Body of pancreas (tissue), 4 donors: ENCODE data around the gene SLC16A6. TPM values are rescaled to one million over a fixed set of nuclear protein-coding genes. Genes with fewer than 3 reads are reported as not detected.
"Not testable (repeated sequence)": the region's sequence is repeated elsewhere in the genome, so short reads cannot be mapped to it uniquely, and the experiment has no call there.

Experiments used
- ATAC-seq: fragments of 150-250 bp; one replicate; pipeline ENCODE4 v1.9.1; 2016
- DNase-seq, 4 donors: peaks; one replicate each; pipeline ENCODE4 v3.0.0-alpha.2; 2019
- H3K27ac ChIP-seq, 4 donors: fragments of 200-600 bp; sonication (generic); 1 replicate in 3 of 4; 2 replicates in 1 of 4; pipeline versions ENCODE4 v1.5.1 to v1.6.1; 2016 to 2019; ENCODE audit warnings: mild to moderate bottlenecking in 1 of 4, mixed read lengths in 1 of 4, moderate library complexity in 1 of 4
- H3K27me3 ChIP-seq, 2 donors: fragments of 200-600 bp; sonication (generic); one replicate each; pipeline ENCODE4 v1.6.0; 2016; ENCODE audit warnings: mild to moderate bottlenecking in 1 of 2
- H3K36me3 ChIP-seq, 2 donors: fragments of 200-600 bp; sonication (generic); replicated peaks in 1 of 2; 2 replicates each; pipeline ENCODE4 v1.5.1; 2016; ENCODE audit warnings: low read depth in 2 of 2; ENCODE audit not compliant: insufficient read depth in 1 of 2
- H3K4me1 ChIP-seq: fragments of 200-600 bp; sonication (generic); one replicate; pipeline ENCODE4 v1.6.0; 2016
- H3K4me3 ChIP-seq, 2 donors: fragments of 200-600 bp; sonication (generic); 1 replicate in 1 of 2; 2 replicates in 1 of 2; pipeline ENCODE4 v1.5.1; 2016 to 2019
- H3K9me3 ChIP-seq, 3 donors: fragments of 200-600 bp; sonication (generic); 1 replicate in 2 of 3; 2 replicates in 1 of 3; pipeline ENCODE4 v1.5.1; 2016
- POLR2A ChIP-seq, 3 donors: fragments of 450-650 bp; IDR thresholded peaks; one replicate each; pipeline ENCODE4 v1.6.1; 2016; ENCODE audit warnings: antibody characterized with exemption in 3 of 3, mild to moderate bottlenecking in 2 of 3
- WGBS, 2 donors: methylation state at CpG; one replicate each; pipeline ENCODE4 v1.1.5; 2017; 5-methylcytosine and 5-hydroxymethylcytosine counted together
- intact Hi-C: fragments of 100-400 bp; cut with DNase I; formaldehyde crosslinking; loops from one replicate; pipeline ENCODE4 v1.15.1; 2023
- total RNA-seq, 2 donors: library from RNA; depleted of rRNA; stranded (reverse); fragments of >200 nt; gene quantifications; one replicate each; pipeline ENCODE4 v1.1.0, GENCODE V29; 2016
- TF ChIP-seq, protein P1 (sequence below), 7 experiments: fragments of 450-650 bp in 4 of 7; fragments of 200-600 bp in 3 of 7; sonication (generic) in 3 of 7; IDR thresholded peaks; one replicate each; pipeline ENCODE4 v1.5.1; 2016 to 2019; ENCODE audit warnings: antibody characterized with exemption in 7 of 7

The SLC16A6 gene
- total RNA-seq, 2 donors from 2014 or later = under 0.01 TPM; not detected in 1

DNA sequence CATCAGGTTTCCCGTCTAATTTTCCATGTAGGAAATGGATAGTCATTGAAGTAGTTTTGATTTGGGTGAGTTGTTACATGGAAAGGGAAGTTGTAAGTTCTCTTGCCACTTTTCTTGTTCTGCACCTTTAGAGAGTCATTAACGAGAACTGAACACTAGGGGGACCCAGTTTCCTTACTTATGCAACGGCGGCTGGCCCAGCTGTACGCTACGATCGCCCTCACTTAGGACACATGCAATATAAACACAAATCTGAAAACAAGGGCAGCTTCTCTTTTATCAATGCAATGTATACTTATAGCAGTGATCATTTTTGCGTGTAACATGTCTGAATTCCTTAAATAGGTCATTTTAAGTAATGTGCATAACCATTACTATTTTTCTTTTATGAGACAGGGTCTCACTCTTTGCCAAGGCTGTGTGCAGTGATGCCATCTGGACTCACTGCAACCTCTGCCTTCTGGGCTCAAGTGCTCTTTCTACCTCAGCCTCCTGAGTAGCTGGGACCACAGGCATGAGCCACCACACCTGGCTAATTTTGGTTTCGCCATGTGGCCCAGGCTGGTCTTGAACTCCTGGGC, 27.7 kb downstream of the SLC16A6 start:
- H3K27ac ChIP-seq = not testable (repeated sequence)
- peak; percentile 84 for ATAC-seq
- WGBS, 2 donors = 11% methylated on average over 9 of the region's 9 CpGs

DNA sequence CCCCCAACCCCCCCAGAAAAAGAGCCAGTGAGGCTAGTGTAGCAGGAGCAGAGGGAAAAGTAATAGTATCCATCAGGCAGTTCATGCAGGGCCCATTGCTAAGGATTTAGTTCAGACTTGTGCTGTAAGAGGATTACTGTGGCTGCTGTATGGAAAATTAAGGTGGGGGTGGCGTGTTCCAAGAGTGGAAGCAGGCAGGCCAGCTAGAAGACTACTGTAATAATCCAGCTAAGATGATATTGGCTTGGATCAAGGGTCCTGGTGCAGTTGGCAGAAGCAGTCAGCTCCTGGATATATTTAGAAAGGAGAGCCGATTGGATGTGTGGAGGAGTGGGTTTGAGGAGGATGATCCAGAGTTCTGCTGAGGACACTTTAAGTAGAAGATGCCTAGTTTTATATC, 28.5 kb downstream of the SLC16A6 start:
- intact Hi-C loops = loop anchor here (10.0 kb wide), 2 partner anchors 132 to 202 kb away; no protein-coding TSS in a partner anchor
- not testable (repeated sequence) for H3K4me1 ChIP-seq, H3K36me3 ChIP-seq, H3K9me3 ChIP-seq, DNase-seq, H3K4me3 ChIP-seq, ATAC-seq, H3K27ac ChIP-seq, H3K27me3 ChIP-seq
- WGBS, 2 donors = 45 to 57% methylated on average over 2 of the region's 2 CpGs

More for the DNA sequence above, 27.7 kb downstream of the SLC16A6 start:
- not testable (repeated sequence) for H3K9me3 ChIP-seq, H3K27me3 ChIP-seq, H3K36me3 ChIP-seq, H3K4me3 ChIP-seq, H3K4me1 ChIP-seq
- peak in 2 of 4 donors; percentile 34 to 69 for DNase-seq
- intact Hi-C loops = loop anchor here (10.0 kb wide), 2 partner anchors 132 to 202 kb away; no protein-coding TSS in a partner anchor
- TF ChIP-seq, protein P1, sequence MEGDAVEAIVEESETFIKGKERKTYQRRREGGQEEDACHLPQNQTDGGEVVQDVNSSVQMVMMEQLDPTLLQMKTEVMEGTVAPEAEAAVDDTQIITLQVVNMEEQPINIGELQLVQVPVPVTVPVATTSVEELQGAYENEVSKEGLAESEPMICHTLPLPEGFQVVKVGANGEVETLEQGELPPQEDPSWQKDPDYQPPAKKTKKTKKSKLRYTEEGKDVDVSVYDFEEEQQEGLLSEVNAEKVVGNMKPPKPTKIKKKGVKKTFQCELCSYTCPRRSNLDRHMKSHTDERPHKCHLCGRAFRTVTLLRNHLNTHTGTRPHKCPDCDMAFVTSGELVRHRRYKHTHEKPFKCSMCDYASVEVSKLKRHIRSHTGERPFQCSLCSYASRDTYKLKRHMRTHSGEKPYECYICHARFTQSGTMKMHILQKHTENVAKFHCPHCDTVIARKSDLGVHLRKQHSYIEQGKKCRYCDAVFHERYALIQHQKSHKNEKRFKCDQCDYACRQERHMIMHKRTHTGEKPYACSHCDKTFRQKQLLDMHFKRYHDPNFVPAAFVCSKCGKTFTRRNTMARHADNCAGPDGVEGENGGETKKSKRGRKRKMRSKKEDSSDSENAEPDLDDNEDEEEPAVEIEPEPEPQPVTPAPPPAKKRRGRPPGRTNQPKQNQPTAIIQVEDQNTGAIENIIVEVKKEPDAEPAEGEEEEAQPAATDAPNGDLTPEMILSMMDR (IDR thresholded peaks at IDR 0.05) = peak in 6 of 7 experiments; percentile 21 to 80 (median 46)

DNA sequence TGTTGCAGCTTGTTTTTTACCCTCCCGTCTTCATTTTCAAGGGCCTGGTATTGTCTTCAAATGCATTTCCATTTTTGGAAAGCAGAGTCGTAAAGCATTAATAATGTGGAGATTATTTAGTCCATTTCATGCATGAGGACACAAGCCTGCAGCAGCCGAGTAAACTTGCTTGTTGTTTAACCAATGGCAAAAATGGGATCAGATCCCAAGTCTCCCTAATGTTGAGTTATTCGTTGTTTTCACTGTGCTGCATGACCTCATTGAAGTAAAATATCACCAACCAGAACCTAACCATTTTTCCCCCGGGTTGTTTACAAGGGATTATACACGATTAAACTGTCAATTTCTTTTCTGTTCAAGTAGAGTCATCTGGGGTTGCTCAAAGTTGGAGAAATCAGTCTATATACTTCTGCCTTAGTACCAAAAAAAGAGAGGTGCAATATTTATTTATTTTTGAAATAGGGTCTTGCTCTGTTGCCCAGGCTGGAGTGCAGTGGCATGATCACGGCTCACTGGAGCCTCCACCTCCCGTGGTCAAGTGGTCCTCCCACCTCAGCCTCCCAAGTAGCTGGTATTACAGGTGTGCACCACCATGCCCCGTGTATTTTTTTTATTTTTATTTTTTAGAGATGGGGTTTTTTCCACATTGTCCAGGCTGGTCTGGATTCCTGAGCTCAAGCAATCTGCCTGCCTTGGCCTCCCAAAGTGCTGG, 30.7 kb downstream of the SLC16A6 start:
- Histone ChIP-seq H3K27ac (no peak overlapping the region), H3K27me3 (no peaks in the 10 kb centered on the region), H3K9me3 (no peaks in the 10 kb centered on the region), H3K4me1 (no peaks in the 10 kb centered on the region), H3K36me3 (peaks cover 0 to 2% of the 10 kb centered on the region in 2 donors), H3K4me3 (no peak overlapping the region)
- TF ChIP-seq, protein P1 (IDR thresholded peaks at IDR 0.05) = no peak
- no peak for TF ChIP-seq POLR2A (IDR thresholded peaks at IDR 0.05)
- WGBS, 2 donors = 81 to 83% methylated on average over 8 to 9 of the region's 9 CpGs
- intact Hi-C loops = loop anchor here (10.0 kb wide), 2 partner anchors 135 to 205 kb away; no protein-coding TSS in a partner anchor
- ATAC-seq (no peak), DNase-seq (no peak)

DNA sequence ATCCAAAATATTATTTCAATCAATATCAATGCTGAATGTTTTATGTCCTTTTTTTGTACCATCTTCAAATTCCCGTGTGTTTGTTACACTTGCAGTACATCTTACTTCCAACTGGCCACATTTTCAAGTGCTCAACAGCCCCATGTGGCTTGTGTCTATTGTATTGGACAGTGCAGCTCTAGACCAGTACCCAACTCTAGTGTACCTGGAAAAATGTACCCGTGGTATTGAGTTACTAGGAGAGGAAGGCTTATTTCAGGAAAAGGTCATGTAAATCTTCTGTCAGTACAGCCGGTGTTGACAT, 31.3 kb downstream of the SLC16A6 start:
- H3K27me3 ChIP-seq, ATAC-seq, H3K36me3 ChIP-seq, H3K4me3 ChIP-seq, H3K4me1 ChIP-seq, DNase-seq, intact Hi-C loops, H3K9me3 ChIP-seq: not testable (repeated sequence)
- H3K27ac ChIP-seq = peak overlapping the region in 2 of 4 donors; percentile 59 to 69
- 56 to 80% methylated on average over 3 of the region's 3 CpGs for whole genome bisulfite sequencing, 2 donors

DNA sequence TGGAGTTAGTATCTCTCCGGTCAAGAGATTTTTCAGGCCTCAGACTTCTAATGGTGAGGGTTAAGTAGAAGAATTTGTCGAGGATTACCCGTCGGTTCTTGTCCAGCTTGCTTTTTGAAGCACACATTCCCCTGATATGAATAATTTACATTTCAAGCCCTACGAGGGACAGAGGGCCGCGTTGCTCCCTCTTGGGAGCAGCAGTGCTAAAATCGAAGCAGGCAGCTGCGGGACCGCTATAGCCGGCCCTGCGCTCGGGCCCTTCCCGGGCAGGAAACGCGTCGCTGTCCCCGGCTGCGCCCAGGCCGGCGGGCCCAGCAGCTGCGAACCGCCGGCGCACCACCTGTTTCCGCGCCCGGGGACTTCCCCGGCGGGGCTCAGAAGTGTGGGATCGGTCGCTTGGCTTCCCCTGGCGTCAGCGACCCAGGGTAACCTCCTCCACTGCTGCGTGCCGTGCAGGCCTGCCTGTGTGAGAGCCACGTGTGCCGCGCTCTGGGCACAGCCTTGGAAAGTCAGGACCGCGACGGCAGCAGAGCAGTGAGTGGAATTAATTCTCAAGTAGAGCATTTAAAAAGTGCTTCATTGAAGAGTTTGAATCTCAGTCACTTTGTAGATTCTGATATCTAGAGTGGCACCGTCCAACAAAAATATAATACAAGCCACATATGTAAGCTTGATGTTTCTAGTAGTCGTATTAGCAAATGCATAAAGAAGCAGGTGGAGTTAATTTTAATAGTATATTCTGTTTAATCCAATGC, 31.9 kb downstream of the SLC16A6 start:
- peak overlapping the region in 2 of 4 donors; percentile 59 to 69 for H3K27ac ChIP-seq
- 9 to 46% methylated on average over 11 to 37 of the region's 44 CpGs for WGBS, 2 donors
- H3K4me3 ChIP-seq, H3K27me3 ChIP-seq, H3K9me3 ChIP-seq, intact Hi-C loops, H3K36me3 ChIP-seq, H3K4me1 ChIP-seq: not testable (repeated sequence)
- peak in 1 of 3 donors; percentile 19 for TF ChIP-seq POLR2A (IDR thresholded peaks at IDR 0.05)
- TF ChIP-seq, protein P1 (IDR thresholded peaks at IDR 0.05) = peak in 1 of 7 experiments; percentile 3
- DNase-seq (peak in 2 of 4 donors; percentile 75 to 77), ATAC-seq (peak; percentile 72)
